IPS-11a (cell line): ENCODE data around the gene DDAH2.

ENCODE experiments used
- H3K4me3 ChIP-seq: one replicate; pipeline ENCODE4 v1.5.1; 2013; ENCODE audit warnings: low read depth, low read length, control low read depth

DDAH2 gene

GRCh38 chr6:31733734-31734133 lies 4.6 kb upstream of the DDAH2 start:
- no peak overlapping the region for H3K4me3 ChIP-seq

- no peak overlapping the region for H3K4me3 ChIP-seq
These were observed 2.9 kb upstream of the DDAH2 start for GRCh38 chr6:31732029-31732428.

GRCh38 chr6:31730631-31731086 lies 1.6 kb upstream of the DDAH2 start:
- no peak overlapping the region for H3K4me3 ChIP-seq

- peak overlapping the region; percentile 82 for H3K4me3 ChIP-seq
These were observed 1.0 kb upstream of the DDAH2 start for GRCh38 chr6:31729979-31730630.

- peak overlapping the region; percentile 82 for H3K4me3 ChIP-seq
These were observed 448 bp upstream of the DDAH2 start for GRCh38 chr6:31729515-31729978.

- no peak overlapping the region for H3K4me3 ChIP-seq
These were observed 1.1 kb downstream of the DDAH2 start for GRCh38 chr6:31727717-31728671.

- no peak overlapping the region for H3K4me3 ChIP-seq
These were observed 1.9 kb downstream of the DDAH2 start for GRCh38 chr6:31727034-31727716.

GRCh38 chr6:31725502-31726350 lies 3.4 kb downstream of the DDAH2 start:
- H3K4me3 ChIP-seq, result no peak overlapping the region

GRCh38 chr6:31723980-31724691 lies 5.0 kb downstream of the DDAH2 start:
- H3K4me3 ChIP-seq, result no peak overlapping the region

- H3K4me3 ChIP-seq, result no peak within 1 kb of the TSS
These were observed 5.7 kb downstream of the DDAH2 start, which contains the start of gene MPIG6B for GRCh38 chr6:31723245-31723979. MPIG6B (plus strand) TSS chr6:31723373; CDS start chr6:31723384, 11 bp downstream.

- no peak overlapping the region for H3K4me3 ChIP-seq
These were observed 6.9 kb downstream of the DDAH2 start for GRCh38 chr6:31722173-31722572.

- no peak within 1 kb of the TSS for H3K4me3 ChIP-seq
These were observed 7.6 kb downstream of the DDAH2 start, which contains the start of gene LY6G6C for GRCh38 chr6:31721351-31722020. LY6G6C (minus strand) TSS chr6:31721746; CDS start chr6:31721679, 67 bp downstream.

GRCh38 chr6:31720196-31720770 lies 8.8 kb downstream of the DDAH2 start:
- no peak overlapping the region for H3K4me3 ChIP-seq

GRCh38 chr6:31719001-31719400 lies 10.1 kb downstream of the DDAH2 start:
- no peak overlapping the region for H3K4me3 ChIP-seq

- H3K4me3 ChIP-seq, result no peak overlapping the region
These were observed 10.8 kb downstream of the DDAH2 start for GRCh38 chr6:31718265-31718664.

- H3K4me3 ChIP-seq, result no peak overlapping the region
These were observed 11.4 kb downstream of the DDAH2 start for GRCh38 chr6:31717499-31718222.
